Measurements from ENCODE around the gene TMEM178A. TPM values are rescaled to one million over a fixed set of nuclear protein-coding genes. Genes with fewer than 3 reads are reported as not detected.

Gene TMEM178A
- total RNA-seq, 4 donors from 2014 or later: 1.9 to 6.5 (median 4.0) TPM

DNA sequence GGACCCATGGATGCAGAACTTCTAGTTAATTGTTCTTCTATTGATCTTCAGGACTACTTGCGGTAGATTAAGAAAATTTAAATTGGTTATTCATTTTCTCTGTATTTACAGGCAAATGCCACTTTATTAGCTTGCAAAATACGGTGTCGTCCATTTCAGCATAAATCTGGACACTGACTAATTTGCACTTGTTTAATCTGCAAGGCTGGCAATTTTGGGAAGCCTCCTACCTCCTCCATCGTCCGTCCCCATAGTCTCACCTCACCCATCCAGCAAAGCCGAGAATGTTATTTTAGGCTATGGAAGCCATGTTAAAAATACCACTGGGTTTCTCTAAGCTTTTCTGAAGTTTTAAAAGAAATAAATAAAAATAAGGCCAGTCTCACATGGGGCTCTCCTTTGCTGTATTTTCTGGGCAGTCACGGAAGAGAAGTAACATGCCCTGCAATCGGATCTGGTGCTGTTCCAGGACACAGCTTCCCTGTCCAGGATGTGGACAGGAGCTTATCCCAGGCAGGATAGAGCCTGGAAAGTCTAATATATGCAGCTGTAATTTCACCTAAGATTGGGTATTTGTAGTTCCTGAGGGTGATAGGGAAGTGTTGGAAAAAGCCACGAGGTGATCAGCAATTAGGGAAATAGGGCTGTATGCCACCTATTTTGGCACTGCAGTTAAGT lies 17.4 kb downstream of the TMEM178A start:
- H3K4me3 ChIP-seq (replicated peaks in 1 of 3): no peak overlapping the region

GRCh38 chr2:39684464-39684863 lies 18.7 kb downstream of the TMEM178A start:
- H3K9me3 ChIP-seq: no peaks in the 10 kb centered on the region
- H3K36me3 ChIP-seq: no peaks in the 10 kb centered on the region
- H3K27me3 ChIP-seq: no peaks in the 10 kb centered on the region
- 92 to 93% methylated on average over 5 of the region's 5 CpGs for WGBS, 2 donors
- no peak overlapping the region for H3K27ac ChIP-seq
- DNase-seq: no peak
- no peak for TF ChIP-seq POLR2A (IDR thresholded peaks at IDR 0.05)
- H3K4me3 ChIP-seq (replicated peaks in 1 of 3): no peak overlapping the region
- intact Hi-C loops (cut with DNase I): no loop called here
- H3K4me1 ChIP-seq: peaks cover 2 to 6% of the 10 kb centered on the region in 2 donors

More for the DNA sequence above, 17.4 kb downstream of the TMEM178A start:
- no peak for DNase-seq
- Histone ChIP-seq H3K27me3 (no peaks in the 10 kb centered on the region), H3K36me3 (no peaks in the 10 kb centered on the region), H3K9me3 (no peaks in the 10 kb centered on the region), H3K4me1 (peaks cover 8 to 15% of the 10 kb centered on the region in 2 donors), H3K27ac (no peak overlapping the region)
- intact Hi-C loops (cut with DNase I): no loop called here
- TF ChIP-seq POLR2A (IDR thresholded peaks at IDR 0.05): no peak
- 88 to 90% methylated on average over 9 of the region's 9 CpGs for WGBS, 2 donors

GRCh38 chr2:39685126-39685525 lies 19.4 kb downstream of the TMEM178A start:
- intact Hi-C loops (cut with DNase I): no loop called here
- Histone ChIP-seq H3K9me3 (no peaks in the 10 kb centered on the region), H3K27ac (no peak overlapping the region), H3K4me1 (peaks cover 0 to 4% of the 10 kb centered on the region in 2 donors), H3K27me3 (no peaks in the 10 kb centered on the region), H3K36me3 (no peaks in the 10 kb centered on the region), H3K4me3 (replicated peaks in 1 of 3) (no peak overlapping the region)
- TF ChIP-seq POLR2A (IDR thresholded peaks at IDR 0.05): no peak
- no peak for TF ChIP-seq CTCF (IDR thresholded peaks at IDR 0.05)
- WGBS, 2 donors: 98 to 100% methylated on average over 1 of the region's 1 CpG
- DNase-seq: no peak

- no peak overlapping the region for H3K4me3 ChIP-seq (replicated peaks in 1 of 3)
- no peak for DNase-seq
- peaks cover 0 to 4% of the 10 kb centered on the region in 2 donors for H3K4me1 ChIP-seq
- WGBS, 2 donors: 85 to 89% methylated on average over 6 of the region's 6 CpGs
- no peaks in the 10 kb centered on the region for H3K9me3 ChIP-seq
- no peak overlapping the region for H3K27ac ChIP-seq
- TF ChIP-seq POLR2A (IDR thresholded peaks at IDR 0.05): no peak
- no peak for TF ChIP-seq CTCF (IDR thresholded peaks at IDR 0.05)
- intact Hi-C loops (cut with DNase I): no loop called here
- no peaks in the 10 kb centered on the region for H3K36me3 ChIP-seq
- H3K27me3 ChIP-seq: no peaks in the 10 kb centered on the region
Observed at GRCh38 chr2:39686456-39686855, 20.7 kb downstream of the TMEM178A start.

- Histone ChIP-seq H3K27me3 (no peaks in the 10 kb centered on the region), H3K9me3 (no peaks in the 10 kb centered on the region), H3K27ac (no peak overlapping the region), H3K36me3 (no peaks in the 10 kb centered on the region), H3K4me1 (peaks cover 4 to 5% of the 10 kb centered on the region in 2 donors), H3K4me3 (replicated peaks in 1 of 3) (no peak overlapping the region)
- intact Hi-C loops (cut with DNase I): no loop called here
- 84 to 85% methylated on average over 2 of the region's 2 CpGs for whole genome bisulfite sequencing, 2 donors
- DNase-seq: no peak
- TF ChIP-seq CTCF (IDR thresholded peaks at IDR 0.05): no peak
- no peak for TF ChIP-seq POLR2A (IDR thresholded peaks at IDR 0.05)
Observed at GRCh38 chr2:39688181-39688580, 22.5 kb downstream of the TMEM178A start.

- WGBS, 2 donors: 83 to 88% methylated on average over 1 of the region's 1 CpG
- Histone ChIP-seq H3K9me3 (no peaks in the 10 kb centered on the region), H3K4me1 (peaks cover 4 to 7% of the 10 kb centered on the region in 2 donors), H3K4me3 (replicated peaks in 1 of 3) (no peak overlapping the region), H3K36me3 (no peaks in the 10 kb centered on the region), H3K27me3 (no peaks in the 10 kb centered on the region), H3K27ac (no peak overlapping the region)
- TF ChIP-seq CTCF (IDR thresholded peaks at IDR 0.05) (no peak), POLR2A (IDR thresholded peaks at IDR 0.05) (no peak)
- intact Hi-C loops (cut with DNase I): no loop called here
- no peak for DNase-seq
Observed at GRCh38 chr2:39689272-39689841, 23.6 kb downstream of the TMEM178A start.
